Thyroid gland (tissue), 4 donors: ENCODE data around the gene AIG1. TPM values are rescaled to one million over a fixed set of nuclear protein-coding genes. Genes with fewer than 3 reads are reported as not detected.

Source experiments
- DNase-seq, 2 donors: peaks; one replicate each; pipeline ENCODE4 v3.0.0-alpha.2; 2019
- H3K27ac ChIP-seq, 3 donors: fragments of 200-600 bp; sonication (generic); 1 replicate in 2 of 3; 2 replicates in 1 of 3; pipeline ENCODE4 v1.5.1; 2016 to 2019; ENCODE audit warnings: mild to moderate bottlenecking in 1 of 3, moderate library complexity in 1 of 3
- H3K27me3 ChIP-seq: fragments of 200-600 bp; sonication (generic); one replicate; pipeline ENCODE4 v1.5.1; 2019
- H3K36me3 ChIP-seq, 2 donors: fragments of 200-600 bp; sonication (generic); one replicate each; pipeline ENCODE4 v1.5.1; 2016 to 2019
- H3K4me1 ChIP-seq, 2 donors: fragments of 200-600 bp; sonication (generic); one replicate each; pipeline ENCODE4 v1.5.1; 2017 to 2019
- H3K4me3 ChIP-seq, 3 donors: fragments of 200-600 bp; sonication (generic); replicated peaks in 1 of 3; 1 replicate in 2 of 3; 2 replicates in 1 of 3; pipeline ENCODE4 v1.5.1; 2016; ENCODE audit warnings: mild to moderate bottlenecking in 1 of 3
- H3K9me3 ChIP-seq: fragments of 200-600 bp; sonication (generic); one replicate; pipeline ENCODE4 v1.5.1; 2017
- POLR2A ChIP-seq, 2 donors: fragments of 450-650 bp; IDR thresholded peaks; one replicate each; pipeline ENCODE4 v1.6.1; 2017; ENCODE audit warnings: antibody characterized with exemption in 2 of 2, mild to moderate bottlenecking in 2 of 2, moderate library complexity in 1 of 2
- WGBS, 2 donors: methylation state at CpG; one replicate each; pipeline ENCODE4 v1.1.5; 2017; 5-methylcytosine and 5-hydroxymethylcytosine counted together
- intact Hi-C: fragments of 100-400 bp; cut with DNase I; formaldehyde crosslinking; loops from one replicate; pipeline ENCODE4 v1.15.1; 2023
- total RNA-seq, 4 donors: library from RNA; depleted of rRNA; stranded (reverse); fragments of >200 nt; gene quantifications; one replicate each; pipeline ENCODE4 v1.2.3, GENCODE V29; 2016
- TF ChIP-seq, protein P1 (sequence below), 6 experiments: fragments of 200-600 bp in 3 of 6; fragments of 450-650 bp in 3 of 6; sonication (generic) in 3 of 6; IDR thresholded peaks; one replicate each; pipeline ENCODE4 v1.5.1; 2016 to 2019; ENCODE audit warnings: antibody characterized with exemption in 6 of 6, mild to moderate bottlenecking in 2 of 6, inconsistent platforms in 1 of 6, moderate library complexity in 1 of 6

The AIG1 gene
- total RNA-seq, 4 donors from 2014 or later: 57.8 to 101 (median 77.0) TPM

DNA sequence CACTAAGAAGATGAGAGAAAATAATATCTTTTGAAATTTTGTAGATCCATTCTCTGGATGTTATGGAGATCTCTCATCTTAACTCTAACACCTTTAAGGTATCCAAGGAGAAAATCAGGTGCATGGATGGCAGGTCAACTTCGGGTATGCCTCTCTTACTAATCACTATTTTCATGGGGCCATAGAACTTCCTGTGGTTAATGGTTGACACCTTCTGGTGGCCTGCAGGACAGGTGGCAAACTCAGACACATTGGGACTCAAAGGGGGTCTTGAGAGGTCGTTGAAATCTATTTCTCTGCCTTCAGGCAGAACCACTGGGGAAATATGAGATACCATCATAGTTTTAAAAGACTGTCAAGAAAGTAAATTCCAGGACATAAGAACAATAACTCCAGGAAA is 313.3 kb downstream of the AIG1 start:
- Histone ChIP-seq H3K27me3 (no peaks in the 10 kb centered on the region), H3K27ac (no peak overlapping the region), H3K36me3 (no peaks in the 10 kb centered on the region), H3K9me3 (no peaks in the 10 kb centered on the region), H3K4me1 (no peaks in the 10 kb centered on the region), H3K4me3 (no peak overlapping the region)
- no peak for TF ChIP-seq POLR2A (IDR thresholded peaks at IDR 0.05)
- TF ChIP-seq, protein P1, sequence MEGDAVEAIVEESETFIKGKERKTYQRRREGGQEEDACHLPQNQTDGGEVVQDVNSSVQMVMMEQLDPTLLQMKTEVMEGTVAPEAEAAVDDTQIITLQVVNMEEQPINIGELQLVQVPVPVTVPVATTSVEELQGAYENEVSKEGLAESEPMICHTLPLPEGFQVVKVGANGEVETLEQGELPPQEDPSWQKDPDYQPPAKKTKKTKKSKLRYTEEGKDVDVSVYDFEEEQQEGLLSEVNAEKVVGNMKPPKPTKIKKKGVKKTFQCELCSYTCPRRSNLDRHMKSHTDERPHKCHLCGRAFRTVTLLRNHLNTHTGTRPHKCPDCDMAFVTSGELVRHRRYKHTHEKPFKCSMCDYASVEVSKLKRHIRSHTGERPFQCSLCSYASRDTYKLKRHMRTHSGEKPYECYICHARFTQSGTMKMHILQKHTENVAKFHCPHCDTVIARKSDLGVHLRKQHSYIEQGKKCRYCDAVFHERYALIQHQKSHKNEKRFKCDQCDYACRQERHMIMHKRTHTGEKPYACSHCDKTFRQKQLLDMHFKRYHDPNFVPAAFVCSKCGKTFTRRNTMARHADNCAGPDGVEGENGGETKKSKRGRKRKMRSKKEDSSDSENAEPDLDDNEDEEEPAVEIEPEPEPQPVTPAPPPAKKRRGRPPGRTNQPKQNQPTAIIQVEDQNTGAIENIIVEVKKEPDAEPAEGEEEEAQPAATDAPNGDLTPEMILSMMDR (IDR thresholded peaks at IDR 0.05): no peak
- no peak for DNase-seq
- 71 to 74% methylated on average over 2 of the region's 2 CpGs for WGBS, 2 donors
- intact Hi-C loops: no loop called here

DNA sequence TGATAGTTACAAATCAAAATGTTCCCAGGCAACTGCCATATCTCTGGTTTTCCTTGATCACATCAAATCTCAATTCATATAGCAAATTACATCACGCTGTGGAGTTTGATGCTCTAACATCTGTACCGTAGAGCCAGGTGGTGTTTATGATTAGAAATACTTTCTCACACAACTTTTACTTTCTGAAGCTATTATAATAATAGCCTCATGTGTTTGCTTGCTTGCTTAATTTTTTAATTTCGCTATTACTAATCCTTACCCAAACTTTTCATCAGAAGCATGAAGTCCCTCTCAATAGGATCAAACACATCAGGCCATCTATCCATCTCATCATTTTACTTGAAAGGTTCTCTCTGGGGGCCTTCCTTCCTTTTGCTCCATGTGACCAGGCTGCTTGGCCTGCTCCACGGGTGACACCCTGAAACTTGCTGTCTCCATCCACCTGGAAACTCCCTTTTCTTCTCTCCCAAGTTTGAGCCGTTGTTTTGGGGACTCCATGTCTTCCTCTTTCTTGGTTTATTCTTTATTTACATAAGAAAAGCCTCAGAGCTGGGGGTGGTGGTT is 314.4 kb downstream of the AIG1 start:
- H3K4me3 ChIP-seq: no peak overlapping the region
- H3K4me1 ChIP-seq: no peaks in the 10 kb centered on the region
- DNase-seq: no peak
- H3K27ac ChIP-seq: no peak overlapping the region
- TF ChIP-seq, protein P1 (IDR thresholded peaks at IDR 0.05): no peak
- no peak for TF ChIP-seq POLR2A (IDR thresholded peaks at IDR 0.05)
- intact Hi-C loops: no loop called here
- H3K27me3 ChIP-seq: no peaks in the 10 kb centered on the region
- 85 to 88% methylated on average over 5 of the region's 5 CpGs for WGBS, 2 donors
- no peaks in the 10 kb centered on the region for H3K36me3 ChIP-seq
- H3K9me3 ChIP-seq: no peaks in the 10 kb centered on the region

DNA sequence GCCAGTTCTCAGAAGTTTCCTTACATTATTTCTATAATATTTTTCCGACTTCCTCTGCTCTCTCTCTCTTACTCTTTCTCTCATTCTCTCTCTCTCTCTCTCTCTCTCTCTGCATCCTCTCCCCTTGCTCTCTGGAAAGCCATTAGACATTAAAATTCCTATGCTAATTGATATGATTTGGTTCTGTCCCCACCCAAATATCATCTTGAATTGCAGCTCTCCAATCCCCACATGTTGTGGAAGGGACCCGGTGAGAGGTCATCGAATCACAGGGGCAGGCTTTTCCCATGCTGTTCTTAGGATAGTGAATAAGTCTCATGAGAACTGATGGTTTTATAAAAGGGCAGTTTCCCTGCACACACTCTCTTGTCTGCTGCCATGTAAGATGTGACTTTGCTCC is 315.7 kb downstream of the AIG1 start:
- H3K4me3 ChIP-seq: no peak overlapping the region
- no peak for DNase-seq
- H3K27ac ChIP-seq: no peak overlapping the region
- intact Hi-C loops: no loop called here
- TF ChIP-seq, protein P1 (IDR thresholded peaks at IDR 0.05): no peak
- TF ChIP-seq POLR2A (IDR thresholded peaks at IDR 0.05): no peak
- H3K4me1 ChIP-seq: no peaks in the 10 kb centered on the region
- H3K36me3 ChIP-seq: no peaks in the 10 kb centered on the region
- 91 to 95% methylated on average over 3 of the region's 3 CpGs for WGBS, 2 donors
- H3K9me3 ChIP-seq: no peaks in the 10 kb centered on the region
- no peaks in the 10 kb centered on the region for H3K27me3 ChIP-seq

DNA sequence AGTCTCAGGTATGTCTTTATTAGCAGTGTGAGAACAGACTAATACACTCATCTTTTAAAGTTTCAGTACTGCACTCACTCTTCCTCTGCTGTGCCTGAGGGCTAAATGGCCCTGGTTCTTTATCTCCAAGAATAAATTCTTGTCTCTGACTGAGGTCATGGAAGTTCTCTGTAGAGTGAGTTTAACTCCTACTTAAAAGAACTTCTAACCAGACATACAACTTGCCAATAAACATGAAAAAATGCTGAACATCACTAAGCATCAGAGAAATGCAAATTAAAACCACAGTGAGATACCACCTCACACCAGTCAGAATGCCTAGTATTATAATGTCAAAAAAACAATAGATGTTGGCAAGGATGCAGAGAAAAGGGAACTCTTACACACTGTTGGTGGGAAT is 316.2 kb downstream of the AIG1 start:
- no peaks in the 10 kb centered on the region for H3K4me1 ChIP-seq
- H3K9me3 ChIP-seq: no peaks in the 10 kb centered on the region
- intact Hi-C loops: no loop called here
- no peak overlapping the region for H3K27ac ChIP-seq
- TF ChIP-seq, protein P1 (IDR thresholded peaks at IDR 0.05): no peak
- no peak for TF ChIP-seq POLR2A (IDR thresholded peaks at IDR 0.05)
- no peaks in the 10 kb centered on the region for H3K36me3 ChIP-seq
- no peak for DNase-seq
- no peak overlapping the region for H3K4me3 ChIP-seq
- H3K27me3 ChIP-seq: no peaks in the 10 kb centered on the region

DNA sequence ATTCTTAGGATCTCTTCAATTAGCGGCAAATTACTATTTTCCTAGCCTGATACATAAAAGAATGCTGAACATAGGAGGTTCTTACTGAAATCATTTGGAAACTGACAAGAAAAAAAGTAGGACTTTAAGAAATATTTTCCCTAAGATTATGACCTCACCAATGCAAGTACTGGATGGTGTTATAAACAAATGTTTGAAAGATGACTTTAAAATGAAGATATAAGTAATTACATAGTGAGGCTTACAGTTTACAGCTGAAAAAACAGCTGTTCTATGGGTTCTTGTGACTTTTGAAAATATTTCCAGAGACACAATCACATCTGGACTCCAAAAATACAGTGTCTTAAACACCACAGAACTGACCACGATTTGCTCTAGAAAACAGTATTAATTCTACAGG is 324.9 kb downstream of the AIG1 start:
- intact Hi-C loops: no loop called here
- no peaks in the 10 kb centered on the region for H3K36me3 ChIP-seq
- DNase-seq: no peak
- H3K9me3 ChIP-seq: no peaks in the 10 kb centered on the region
- TF ChIP-seq, protein P1 (IDR thresholded peaks at IDR 0.05): no peak
- no peak for TF ChIP-seq POLR2A (IDR thresholded peaks at IDR 0.05)
- no peak overlapping the region for H3K27ac ChIP-seq
- no peaks in the 10 kb centered on the region for H3K4me1 ChIP-seq
- no peak overlapping the region for H3K4me3 ChIP-seq
- 88 to 92% methylated on average over 2 of the region's 2 CpGs for WGBS, 2 donors
- H3K27me3 ChIP-seq: no peaks in the 10 kb centered on the region
